ENCODE results near the gene CYTH1.

CYTH1 gene

DNA sequence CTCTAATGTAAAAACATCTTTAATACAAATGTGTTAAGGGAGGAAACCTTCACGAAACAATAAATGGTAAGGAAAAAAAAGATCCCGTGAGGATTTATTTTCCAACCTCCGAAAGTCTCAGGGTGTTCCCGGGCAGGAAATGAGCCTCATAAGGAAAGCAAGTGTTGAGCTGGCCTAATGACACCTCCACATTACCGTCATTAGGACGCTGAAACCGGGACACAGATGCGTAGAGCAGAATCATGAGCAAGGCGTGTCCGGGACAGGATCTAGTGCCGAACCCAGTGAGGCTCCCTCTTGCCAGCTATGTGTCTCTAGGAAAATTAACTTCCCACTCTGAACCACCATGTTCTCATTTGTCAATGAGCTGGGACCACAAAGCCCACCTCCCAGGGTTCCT lies 22.7 kb upstream of the CYTH1 start:
- DNase-seq, result no peak

DNA sequence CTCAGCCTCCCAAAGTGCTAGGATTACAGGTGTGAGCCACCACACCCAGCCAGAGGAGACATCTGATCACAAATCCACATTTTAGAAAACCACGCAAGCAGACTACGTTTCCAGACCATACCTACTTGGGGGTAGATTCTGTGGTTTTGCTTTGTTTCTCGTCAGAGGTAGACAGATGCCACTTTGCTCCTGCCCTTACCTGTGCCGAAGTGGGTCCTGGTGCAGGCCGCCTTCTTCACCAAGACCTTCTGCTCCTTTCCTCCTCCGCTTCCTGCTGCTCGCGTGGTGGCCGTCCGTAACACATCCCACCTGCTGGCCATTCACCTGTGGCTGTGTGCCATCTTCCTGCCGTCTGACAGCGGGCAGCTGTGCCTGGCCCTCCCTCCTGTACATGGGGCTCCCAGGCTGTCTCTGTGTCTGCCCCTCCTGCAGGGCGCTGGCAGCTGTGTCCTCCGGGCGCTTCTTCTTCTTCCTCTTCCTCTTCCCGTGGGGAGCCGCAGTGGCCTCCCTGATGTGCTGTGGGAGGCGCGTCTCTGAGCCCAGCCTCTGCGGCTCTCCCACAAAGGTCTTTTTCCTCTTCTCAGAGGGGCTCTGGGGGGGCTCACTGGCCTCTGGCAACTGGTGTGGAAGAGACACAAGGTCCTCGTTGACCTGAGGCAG lies 21.2 kb upstream of the CYTH1 start:
- DNase-seq, result no peak

DNA sequence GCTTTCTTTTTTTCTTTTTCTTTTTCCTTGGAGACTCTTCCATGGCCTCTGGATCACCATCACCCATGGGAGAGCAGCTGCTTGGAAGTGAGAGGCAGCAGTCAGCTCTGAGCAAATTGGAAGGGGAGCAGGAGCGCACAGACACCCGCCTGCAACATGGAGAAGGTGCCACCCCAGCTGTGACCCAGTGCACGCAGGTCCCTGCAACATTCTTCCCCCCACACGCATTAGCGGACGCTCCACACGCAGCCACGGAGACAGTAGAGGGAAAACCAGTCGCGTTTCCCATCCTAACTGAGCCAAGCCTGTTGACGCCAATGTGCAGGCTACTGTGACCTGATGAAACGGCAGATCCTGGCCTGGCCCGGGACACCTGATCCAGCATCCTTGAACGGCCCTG lies 20.4 kb upstream of the CYTH1 start:
- DNase-seq, result no peak

DNA sequence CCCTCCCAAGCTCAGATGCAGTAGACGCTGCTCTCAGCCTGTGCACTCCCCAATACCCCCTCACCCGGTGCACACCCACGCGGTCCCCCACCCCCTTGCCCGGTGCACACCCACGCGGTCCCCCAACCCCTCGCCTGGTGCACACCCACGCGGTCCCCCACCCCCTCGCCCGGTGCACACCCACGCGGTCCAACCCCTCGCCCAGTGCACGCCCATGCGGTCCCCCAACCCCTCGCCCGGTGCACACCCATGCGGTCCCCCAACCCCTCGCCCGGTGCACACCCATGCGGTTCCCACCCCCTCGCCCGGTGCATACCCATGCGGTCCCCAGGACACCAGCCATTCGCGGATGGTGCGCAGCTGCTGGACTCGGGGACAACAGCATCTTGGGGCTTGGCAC lies 19.9 kb upstream of the CYTH1 start:
- no peak for DNase-seq

DNA sequence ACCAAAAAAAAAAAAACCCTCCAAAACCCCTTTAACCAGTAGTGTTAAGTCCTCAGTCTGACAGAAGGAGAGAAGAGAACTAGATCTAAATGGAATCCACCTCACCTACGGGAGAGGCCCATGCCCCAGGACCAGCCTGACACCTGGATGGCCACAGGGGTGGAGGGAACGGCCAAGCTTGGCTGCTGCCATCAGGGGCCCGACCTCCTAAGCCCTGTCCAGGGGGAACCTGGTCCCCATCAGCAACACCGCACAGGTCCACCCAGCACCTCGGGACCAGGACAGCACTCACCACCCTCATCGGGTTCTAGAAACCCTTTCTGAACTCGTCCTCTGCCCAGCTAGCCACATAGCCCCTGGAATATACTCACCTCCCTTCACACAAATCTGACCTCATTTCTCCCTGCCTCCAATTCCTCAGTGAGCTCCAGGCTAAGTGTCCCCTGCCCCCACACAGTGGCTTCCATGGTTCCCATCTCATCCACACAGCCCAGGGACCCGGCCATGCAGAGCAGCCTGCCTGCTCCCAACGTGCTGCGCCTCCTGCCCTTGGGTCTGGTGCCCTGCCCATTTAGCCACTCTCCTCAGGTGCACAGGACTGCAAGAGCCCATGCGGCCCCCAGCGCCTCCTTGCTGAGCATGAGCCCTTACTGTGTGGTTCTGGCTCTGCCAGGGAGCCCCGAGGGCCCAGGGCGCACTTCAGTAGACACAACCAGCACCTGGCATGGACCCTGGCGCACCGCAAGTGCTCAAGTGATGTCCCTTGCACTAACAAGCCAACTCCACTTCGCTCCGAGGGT lies 18.3 kb upstream of the CYTH1 start:
- DNase-seq, result no peak

DNA sequence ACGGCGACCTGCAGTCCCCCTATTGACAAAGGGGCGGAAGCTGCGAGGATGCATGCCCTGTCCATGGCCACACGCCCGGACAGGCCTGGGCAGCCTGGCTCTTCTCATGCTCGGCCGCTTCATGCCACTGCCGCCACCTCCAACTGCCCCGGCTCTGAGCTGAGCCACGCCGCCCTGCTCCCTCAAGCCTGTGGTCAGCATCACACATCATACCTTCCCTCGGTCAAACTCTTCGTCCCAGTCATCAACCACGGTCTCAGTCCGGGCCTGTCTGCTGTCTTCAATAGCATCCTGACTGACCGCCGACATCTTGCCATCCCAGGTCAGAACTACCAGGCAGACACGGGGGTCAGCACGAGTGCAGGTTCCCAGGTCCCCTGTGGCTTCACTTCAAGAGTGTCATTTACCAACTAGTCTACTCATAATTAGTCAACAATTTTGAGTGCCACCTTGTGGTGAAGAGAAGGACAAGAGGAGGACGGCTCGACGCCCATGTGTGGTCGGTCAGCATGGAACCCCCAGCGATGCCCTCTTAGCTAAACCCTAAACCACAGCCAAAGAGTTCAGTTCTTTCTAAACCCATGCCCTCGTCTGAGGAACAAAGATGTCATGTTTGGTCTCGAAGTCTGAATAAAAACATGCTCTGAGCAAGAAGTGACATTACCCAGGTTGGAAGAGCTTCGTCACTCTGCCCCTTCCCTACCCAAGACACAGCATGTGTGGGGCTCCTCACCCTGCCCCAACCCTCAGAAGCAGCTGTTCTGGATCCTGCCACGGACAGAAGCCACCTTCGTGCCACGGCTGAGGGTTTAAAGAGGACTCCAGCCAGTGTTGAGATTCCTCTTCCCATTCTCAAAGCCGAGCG lies 16.9 kb upstream of the CYTH1 start:
- no peak for DNase-seq

DNA sequence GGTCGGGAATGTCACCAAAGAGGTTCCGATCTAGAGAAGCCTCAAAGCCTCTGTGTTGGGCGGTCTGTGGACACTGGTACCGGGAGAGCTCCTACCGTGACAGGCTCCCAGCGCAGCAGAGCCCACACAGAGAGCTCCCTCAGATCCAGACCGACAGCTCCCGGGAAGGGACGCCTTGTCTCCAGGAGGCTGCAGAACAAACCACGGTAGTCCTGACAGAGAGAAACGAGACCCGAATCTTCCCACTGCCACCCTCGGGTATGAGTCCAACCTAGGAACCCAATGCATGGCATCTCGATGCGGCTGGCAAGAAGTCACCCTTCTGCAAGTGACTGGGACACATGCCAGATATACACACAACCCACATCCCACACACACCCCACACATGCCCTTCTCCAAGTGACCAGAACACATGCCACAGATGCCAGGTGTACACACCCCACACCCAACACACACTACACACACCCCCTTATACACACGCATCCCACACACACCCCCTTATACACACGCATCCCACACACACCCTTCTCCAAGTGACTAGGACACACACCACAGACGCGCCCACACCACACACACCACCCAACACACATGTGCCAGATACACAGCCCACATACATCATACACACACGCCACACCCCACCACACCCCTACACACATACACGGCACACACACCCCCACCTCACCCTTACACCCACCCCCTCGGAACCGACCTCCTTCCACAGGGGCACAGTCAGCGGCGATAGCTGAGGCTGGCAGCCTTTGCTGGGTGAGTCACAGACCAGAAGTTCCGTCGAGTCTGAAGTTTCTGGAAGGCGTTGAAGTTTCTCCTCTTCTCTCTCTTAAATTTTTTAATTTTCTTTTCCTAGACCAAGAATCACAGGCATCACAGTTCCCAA lies 15.9 kb upstream of the CYTH1 start:
- no peak for DNase-seq

DNA sequence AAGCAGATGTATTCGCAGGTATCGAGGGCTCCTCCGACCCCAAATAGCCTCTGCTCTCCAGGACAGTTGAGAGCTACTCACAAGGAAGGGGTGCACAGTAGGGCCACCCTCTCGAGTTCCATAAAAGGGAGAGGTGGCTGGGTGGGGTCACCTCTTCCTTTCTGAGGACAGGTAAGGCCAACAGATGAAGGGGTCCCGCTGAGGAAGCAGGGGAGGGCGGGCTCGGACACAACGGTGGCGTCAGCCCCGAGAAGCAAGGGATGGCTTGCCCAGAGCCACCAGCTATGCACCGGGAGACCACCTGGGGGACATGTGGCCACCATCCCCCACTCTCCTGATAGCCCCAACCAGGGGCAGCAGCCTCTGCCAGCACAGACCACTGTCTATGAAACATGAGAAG lies 15.1 kb upstream of the CYTH1 start:
- no peak for DNase-seq

DNA sequence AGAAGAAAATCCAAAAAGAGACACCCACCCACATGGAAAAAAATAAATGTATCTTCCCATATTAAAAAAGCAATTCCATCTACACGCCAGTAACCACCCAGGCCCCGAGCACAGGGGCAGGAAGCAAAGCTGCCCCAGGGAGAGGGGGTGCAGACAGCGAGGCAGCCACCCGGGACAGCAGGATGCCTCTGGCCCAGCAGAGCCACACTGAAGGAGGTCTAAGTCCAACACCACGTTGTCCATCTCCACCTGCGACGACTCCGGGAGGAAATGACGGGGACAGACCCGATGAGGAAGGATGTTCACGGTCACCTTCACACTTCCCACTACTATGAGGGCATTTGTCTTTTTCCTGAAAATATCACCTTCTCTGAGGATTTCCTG lies 14.4 kb upstream of the CYTH1 start:
- no peak for DNase-seq

DNA sequence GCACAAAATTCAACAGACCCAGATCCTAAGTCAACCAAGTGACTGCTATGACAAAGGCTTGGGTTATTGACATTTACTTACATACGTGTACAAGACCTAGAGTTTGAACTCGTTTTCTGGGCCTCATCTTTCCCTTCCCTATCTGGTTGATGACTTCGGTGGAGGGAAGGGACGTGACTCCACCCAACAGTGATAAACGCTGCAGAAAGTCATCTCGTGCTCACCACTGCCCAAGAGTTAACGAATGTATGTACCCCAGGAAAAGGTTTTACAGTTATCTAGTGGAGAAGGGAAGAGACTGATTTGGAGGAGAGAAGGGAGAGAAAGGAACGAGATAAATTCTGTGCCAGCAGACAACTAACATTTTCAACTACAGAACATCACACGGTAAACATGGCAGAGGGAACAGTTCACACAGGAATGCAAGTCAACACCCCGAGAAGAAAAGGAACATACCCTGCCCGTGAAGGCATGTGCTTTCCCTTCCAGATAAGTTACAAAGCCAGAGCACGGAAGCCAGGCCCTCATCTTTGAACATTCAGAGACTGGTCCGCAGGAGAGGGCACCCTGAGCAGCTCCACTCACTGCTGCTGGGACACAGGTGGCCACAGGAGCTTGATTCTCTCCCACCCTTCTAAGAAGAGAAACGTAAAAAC lies 13.9 kb upstream of the CYTH1 start:
- DNase-seq, result no peak

DNA sequence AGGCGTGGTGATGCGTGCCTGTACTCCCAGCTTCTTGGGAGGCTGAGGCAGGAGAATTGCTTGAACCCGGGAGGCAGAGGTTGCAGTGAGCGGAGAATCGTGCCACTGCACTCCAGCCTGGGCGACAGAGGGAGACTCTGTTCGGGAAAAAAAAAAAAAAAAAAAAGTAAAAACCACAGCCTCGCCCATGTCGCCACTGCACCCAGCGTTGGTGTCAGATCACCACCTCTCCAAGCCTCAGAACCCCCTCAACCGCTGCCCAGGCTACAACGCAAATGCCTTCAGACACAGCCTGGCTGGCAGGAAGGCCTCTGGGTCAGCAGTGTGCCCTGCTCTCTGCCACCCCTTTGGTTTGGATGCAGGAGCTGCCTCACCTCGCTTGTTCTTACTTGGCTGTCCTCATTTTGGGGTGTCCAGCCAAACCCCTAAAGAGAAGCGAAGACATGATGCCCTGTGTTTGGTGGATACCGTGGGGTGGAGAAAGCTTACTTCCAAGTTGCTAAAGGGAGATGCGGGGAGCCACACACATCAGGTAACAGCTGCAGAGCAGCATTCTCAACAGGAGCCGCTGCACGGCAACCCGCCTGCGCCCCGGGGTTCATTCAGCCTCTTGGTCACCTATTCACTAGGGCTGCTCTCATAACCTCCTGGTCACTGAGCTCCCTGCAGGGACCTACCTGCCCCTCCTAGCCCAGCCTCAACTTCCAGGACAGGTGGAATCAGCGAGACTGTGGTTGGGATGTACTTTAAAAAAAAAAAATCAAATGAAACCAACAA lies 13.0 kb upstream of the CYTH1 start:
- no peak for DNase-seq

DNA sequence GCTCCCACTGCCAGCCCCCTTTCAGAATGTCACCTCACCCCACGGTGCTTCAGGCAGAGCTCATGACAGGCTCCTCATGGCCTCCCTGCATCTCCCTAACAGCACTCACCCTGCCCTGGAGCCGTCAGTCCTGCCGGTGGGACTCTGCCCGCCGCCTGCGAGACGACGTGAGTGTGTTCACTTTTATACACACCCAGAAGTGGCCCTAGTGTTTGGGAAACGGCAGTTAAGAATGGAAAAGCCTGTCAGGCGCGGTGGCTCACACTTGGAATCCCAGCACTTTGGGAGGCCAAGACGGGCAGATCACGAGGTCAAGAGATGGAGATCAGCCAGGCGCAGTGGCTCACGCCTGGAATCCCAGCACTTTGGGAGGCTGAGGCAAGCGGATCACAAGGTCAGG lies 12.3 kb upstream of the CYTH1 start:
- no peak for DNase-seq

DNA sequence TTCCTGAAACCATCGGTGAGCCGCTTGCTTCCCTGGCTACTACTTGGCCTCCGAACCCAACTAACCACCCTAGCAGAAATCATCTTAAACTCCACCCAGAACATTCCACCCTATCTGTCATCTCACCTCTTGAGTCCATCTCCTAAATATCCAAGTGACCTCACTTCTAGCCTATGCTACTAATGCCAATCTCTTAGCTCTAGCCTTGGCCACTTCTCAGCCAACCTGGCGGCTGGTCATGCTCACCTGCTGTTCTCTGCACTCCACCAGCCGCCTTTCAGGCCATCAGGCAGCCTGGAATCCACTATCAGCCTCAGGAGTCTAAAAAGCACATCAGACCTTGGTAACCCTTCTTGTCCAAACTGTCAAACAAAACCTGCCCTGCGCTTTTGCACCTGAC lies 11.9 kb upstream of the CYTH1 start:
- DNase-seq, result no peak

DNA sequence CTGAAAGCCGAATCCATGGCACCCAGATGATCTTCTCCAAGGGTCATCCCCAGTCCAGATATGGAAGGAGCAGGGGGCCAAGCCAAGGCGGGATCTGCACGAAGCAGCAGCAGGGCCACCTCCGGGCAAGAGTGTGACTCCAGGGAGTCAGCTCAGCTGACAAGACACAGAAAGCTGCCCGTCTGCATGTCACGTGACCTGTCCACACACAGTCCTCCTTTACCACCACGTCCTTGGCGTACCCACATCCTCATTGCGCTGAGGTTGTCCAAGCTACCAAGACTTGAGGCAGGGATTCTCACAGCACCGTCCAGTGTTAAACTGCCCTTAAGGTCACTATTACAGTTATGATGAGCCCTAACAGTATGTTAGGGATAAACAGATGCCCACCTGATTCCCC lies 11.3 kb upstream of the CYTH1 start:
- DNase-seq, result no peak

DNA sequence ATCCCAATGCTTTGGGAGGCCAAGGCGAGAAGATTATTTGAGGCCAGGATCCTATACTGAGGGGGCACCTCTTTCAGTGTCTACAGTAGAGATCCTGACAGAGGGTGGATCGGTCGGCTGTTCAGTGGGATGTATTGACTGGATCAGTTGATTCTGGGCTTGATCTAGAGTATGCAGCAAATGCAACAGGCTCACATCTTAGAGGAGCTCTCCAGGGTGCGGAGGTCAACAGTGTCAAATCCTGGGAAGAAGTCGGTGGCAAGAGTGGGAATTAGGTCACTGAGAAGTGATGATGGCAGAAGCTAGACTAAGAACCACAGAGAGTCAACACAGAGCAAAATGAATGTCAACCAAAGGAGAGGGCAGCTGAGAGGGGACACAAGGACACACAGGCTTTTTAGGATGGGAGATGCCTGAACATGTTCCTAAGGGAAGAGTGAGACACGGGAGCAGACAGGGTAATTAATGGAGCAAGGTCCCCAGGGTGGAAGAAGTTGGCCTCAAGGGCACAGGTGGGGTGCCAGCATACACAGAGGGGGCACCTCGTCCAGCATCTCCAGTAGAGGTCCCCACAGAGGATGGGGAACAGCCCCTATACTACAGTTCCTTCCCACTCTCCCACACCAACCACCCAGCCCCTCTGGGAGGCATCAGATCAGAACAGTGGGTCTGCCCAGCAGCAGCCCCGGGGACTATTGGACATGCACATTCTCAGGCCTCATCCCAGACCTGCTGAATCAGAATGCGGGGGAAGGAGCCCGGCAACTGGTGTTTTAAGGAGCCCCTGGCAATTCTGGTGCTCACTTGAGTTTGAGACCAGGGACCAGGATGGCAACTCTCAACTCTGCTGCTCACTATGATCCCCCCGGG lies 10.0 kb upstream of the CYTH1 start:
- DNase-seq, result no peak

DNA sequence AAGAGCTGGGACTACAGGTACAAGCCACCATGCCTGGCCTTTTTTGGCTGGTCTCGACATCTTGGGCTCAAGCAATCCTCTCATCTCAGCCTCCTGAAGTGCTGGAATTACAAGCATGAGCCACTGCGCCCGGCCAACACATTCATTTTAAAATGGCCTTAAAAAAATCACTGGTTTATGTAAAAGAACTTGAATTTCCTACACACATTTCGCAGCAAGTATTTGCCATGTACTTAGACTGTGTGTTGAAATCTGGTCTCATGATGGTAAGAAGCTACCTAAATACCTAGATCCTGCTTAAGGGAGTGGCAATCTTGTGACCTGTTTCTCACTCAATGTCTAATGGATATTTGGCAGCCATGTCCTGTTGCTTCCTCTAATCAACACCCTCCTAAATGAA lies 8.5 kb upstream of the CYTH1 start:
- DNase-seq, result no peak

DNA sequence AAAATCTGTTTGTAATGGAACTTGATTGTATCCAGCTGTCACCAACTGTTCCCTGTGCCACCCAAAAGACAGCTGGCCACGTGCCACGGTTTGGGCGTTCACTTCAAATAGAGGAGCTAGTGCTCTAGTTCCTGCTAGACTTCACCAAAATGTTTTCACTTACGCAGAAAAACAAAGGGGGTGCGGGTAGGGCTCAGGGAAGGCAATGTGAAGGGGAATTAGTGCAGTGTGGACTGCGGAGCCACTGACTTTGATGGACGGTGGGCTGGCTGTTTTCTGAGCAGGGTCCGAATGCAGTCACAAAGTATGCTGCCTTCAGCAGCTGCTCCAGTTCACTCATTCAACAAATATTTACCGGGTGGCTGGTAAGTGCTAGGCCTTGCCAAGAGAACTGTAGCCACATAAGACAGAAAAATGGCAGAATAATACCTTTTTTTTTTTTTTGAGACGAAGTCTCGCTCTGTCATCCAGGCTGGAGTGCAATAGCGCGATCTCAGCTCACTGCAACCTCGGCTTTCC lies 7.6 kb upstream of the CYTH1 start:
- DNase-seq, result no peak

DNA sequence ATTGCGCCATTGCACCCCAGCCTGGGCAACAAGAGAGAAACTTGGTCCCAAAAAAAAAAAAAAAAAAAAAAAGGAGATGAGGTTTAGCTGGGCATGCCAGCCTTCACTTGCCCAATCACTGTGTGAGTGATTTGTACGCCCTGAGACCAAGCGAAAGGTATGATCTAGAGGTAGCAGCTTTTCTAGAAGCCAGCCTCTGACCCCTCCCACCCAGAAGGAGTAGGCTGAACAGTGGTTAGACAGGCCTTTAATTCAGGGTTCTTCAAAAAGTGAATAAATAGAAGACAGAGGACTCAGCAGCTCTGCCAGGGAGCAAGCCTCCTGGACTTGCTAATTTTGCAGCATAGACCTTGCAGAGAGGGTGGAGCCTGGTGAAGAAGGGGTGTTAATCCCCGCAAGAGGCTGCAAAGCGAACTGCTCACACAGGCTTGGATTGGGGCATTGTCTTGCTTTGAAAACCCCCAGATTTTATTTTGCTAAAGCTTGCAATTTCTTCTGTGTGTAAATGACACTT lies 7.1 kb upstream of the CYTH1 start:
- no peak for DNase-seq

DNA sequence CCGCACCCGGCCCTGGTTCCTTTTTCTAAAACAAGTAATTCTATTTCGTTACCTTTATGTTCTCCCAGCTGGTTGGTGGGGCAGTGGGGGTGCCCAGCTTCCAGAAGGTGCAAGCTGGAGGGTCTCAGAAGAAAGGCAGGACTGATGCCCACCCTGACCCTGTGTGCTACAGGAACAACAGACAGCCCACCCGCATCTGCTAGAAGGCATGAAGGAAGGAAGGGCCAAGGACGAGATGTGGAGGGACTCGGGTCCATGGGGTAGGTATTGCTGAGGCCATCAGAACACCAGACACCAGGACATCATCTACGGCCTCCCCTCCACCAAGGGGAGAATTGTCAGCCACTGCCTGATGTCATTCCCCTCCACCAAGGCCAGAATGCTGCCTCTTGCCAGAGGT lies 6.4 kb upstream of the CYTH1 start:
- no peak for DNase-seq

DNA sequence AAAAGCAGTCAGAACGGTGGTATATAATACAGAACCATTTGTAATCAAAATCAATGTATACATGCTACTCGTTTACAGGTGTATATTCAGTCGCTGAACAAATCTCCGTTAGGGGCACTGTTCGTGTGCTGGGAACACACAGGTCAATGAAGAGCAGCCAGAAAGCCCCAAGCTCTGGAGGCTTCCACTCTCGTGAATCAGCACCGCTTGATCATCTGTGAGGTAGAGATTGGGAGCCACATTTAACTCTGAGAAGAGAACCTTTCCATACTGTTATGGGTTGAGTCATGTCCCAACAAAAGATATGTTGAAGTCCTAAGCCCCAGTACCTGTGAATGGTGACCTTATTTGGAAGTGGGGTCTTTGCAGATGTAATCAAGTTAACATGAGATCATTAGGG lies 5.4 kb upstream of the CYTH1 start:
- DNase-seq, result no peak

Data from activated CD8-positive, alpha-beta memory T cell treated with anti-CD3 and anti-CD28 coated beads, Interleukin-2, amount 50 U/mL, for 48 hours (primary cell).